Right lobe of liver (tissue), 6 donors: ENCODE data around the gene CIB4. TPM values are rescaled to one million over a fixed set of nuclear protein-coding genes. Genes with fewer than 3 reads are reported as not detected.

Source experiments
- ATAC-seq, 4 donors: fragments of 200-7000 bp; cut with Tn5 transposase; one replicate each; pipeline ENCODE4 v1.9.1; 2020; ENCODE audit warnings: mild to moderate bottlenecking in 4 of 4, moderate library complexity in 4 of 4
- DNase-seq, 3 donors: peaks; one replicate each; pipeline ENCODE4 v3.0.0-alpha.2; 2020
- H3K27ac ChIP-seq, 3 donors: fragments of 200-600 bp; one replicate each; pipeline ENCODE4 v1.8.0; 2022
- H3K27me3 ChIP-seq, 2 donors: fragments of 200-600 bp; one replicate each; pipeline ENCODE4 v1.8.0; 2022
- H3K36me3 ChIP-seq, 4 donors: fragments of 200-600 bp; sonication (generic) in 1 of 4; one replicate each; pipeline versions ENCODE4 v1.5.1 to v1.8.0; 2017 to 2022; ENCODE audit warnings: control low read depth in 1 of 4
- H3K4me1 ChIP-seq, 4 donors: fragments of 200-600 bp; sonication (generic) in 1 of 4; one replicate each; pipeline versions ENCODE4 v1.5.1 to v1.8.0; 2017 to 2022; ENCODE audit warnings: control low read depth in 1 of 4
- H3K4me3 ChIP-seq, 3 donors: fragments of 200-600 bp; one replicate each; pipeline ENCODE4 v1.8.0; 2022
- H3K9me3 ChIP-seq, 4 donors: fragments of 200-600 bp; sonication (generic) in 1 of 4; one replicate each; pipeline versions ENCODE4 v1.5.1 to v1.8.0; 2017 to 2022; ENCODE audit warnings: control low read depth in 1 of 4
- POLR2A ChIP-seq: fragments of 450-650 bp; IDR thresholded peaks from one replicate; pipeline ENCODE4 v1.6.1; 2017; ENCODE audit warnings: antibody characterized with exemption, mild to moderate bottlenecking
- WGBS: methylation state at CpG from one replicate; pipeline ENCODE4 v1.1.6; 2018; ENCODE audit warnings: low coverage, low lambda C conversion rate; ENCODE audit not compliant: insufficient coverage; ENCODE audit errors: missing lambda C conversion rate; 5-methylcytosine and 5-hydroxymethylcytosine counted together
- intact Hi-C, 2 donors: fragments of 100-400 bp; cut with DNase I; formaldehyde crosslinking; loops; one replicate each; pipeline versions ENCODE4 v1.11.2 to v1.14.1; 2022
- total RNA-seq, 6 experiments: library from RNA; depleted of rRNA in 2 of 6; stranded (reverse); fragments of >200 nt in 2 of 6; fragmentation: NEBNext Ultra II Directional in 3 of 6; extraction: Animal tissue kit (Norgen Biotek cat#: 25700) in 3 of 6; gene quantifications; one replicate each; pipeline versions ENCODE4 v1.1.0 to v1.2.4, GENCODE V29; 2016 to 2023
- TF ChIP-seq, protein P1 (sequence below), 4 donors: fragments of 200-600 bp in 3 of 4; fragments of 450-650 bp in 1 of 4; IDR thresholded peaks; one replicate each; pipeline versions ENCODE4 v1.5.1 to v1.8.0; 2016 to 2022; ENCODE audit warnings: antibody characterized with exemption in 4 of 4, mild to moderate bottlenecking in 2 of 4
- donor health status: DM: no; HTN: yes; CAD: no.
- donor health status: DM: no; HTN: no; CAD: no.
- donor health status: DM: no; HTN: no; CAD: no.
- donor health status: DM: no; HTN: yes; CAD: no.
- donor health status: DM: no; HTN: yes; CAD: no.

CIB4 gene
- total RNA-seq, 6 experiments from 2014 or later: not detected

DNA sequence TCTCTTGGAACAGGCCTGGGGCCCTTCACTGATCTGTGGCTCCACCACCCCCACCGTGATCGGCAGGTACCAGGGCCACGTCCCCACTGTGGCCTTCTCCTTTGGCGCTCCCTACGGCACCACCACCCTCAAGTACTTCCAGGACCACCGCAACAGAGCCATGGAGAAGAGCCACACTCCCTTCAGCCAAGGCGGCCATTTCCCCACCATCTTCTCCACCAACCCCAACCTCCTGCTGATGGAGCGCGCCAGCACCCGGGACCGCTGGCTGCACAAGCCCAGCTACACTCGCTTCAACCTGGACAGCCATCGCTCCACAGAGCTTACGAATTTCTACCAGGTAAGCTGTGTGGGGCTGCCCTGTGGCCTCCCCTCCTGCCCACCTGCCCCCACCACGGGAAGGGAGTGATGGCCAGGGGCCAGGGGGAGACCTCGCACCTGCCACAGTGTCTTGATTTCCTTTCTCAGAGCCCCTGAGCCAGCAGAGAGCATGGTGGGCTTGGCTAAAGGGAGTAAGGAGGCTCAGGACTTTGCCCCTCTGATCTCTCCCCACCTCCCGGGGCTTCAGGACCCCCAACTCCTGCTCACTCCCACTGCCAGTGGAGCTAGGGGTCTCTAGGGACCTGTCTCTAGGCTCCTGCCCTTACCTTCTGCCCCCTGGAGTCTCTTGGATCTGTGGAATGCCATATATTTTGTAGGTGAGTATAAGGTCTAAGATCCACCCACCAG, 65.2 kb downstream of the CIB4 start:
- intact Hi-C loops: no loop called here
- H3K4me3 ChIP-seq: no peak overlapping the region
- H3K36me3 ChIP-seq: no peaks in the 10 kb centered on the region
- H3K4me1 ChIP-seq: no peaks in the 10 kb centered on the region
- H3K9me3 ChIP-seq: no peaks in the 10 kb centered on the region
- H3K27me3 ChIP-seq: no peaks in the 10 kb centered on the region
- DNase-seq: peak in 1 of 3 donors; percentile 38
- TF ChIP-seq, protein P1, sequence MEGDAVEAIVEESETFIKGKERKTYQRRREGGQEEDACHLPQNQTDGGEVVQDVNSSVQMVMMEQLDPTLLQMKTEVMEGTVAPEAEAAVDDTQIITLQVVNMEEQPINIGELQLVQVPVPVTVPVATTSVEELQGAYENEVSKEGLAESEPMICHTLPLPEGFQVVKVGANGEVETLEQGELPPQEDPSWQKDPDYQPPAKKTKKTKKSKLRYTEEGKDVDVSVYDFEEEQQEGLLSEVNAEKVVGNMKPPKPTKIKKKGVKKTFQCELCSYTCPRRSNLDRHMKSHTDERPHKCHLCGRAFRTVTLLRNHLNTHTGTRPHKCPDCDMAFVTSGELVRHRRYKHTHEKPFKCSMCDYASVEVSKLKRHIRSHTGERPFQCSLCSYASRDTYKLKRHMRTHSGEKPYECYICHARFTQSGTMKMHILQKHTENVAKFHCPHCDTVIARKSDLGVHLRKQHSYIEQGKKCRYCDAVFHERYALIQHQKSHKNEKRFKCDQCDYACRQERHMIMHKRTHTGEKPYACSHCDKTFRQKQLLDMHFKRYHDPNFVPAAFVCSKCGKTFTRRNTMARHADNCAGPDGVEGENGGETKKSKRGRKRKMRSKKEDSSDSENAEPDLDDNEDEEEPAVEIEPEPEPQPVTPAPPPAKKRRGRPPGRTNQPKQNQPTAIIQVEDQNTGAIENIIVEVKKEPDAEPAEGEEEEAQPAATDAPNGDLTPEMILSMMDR (IDR thresholded peaks at IDR 0.05): no peak
- TF ChIP-seq POLR2A: no peak
- H3K27ac ChIP-seq: no peak overlapping the region
- no peak for ATAC-seq
- 64% methylated on average over 7 of the region's 17 CpGs for WGBS

DNA sequence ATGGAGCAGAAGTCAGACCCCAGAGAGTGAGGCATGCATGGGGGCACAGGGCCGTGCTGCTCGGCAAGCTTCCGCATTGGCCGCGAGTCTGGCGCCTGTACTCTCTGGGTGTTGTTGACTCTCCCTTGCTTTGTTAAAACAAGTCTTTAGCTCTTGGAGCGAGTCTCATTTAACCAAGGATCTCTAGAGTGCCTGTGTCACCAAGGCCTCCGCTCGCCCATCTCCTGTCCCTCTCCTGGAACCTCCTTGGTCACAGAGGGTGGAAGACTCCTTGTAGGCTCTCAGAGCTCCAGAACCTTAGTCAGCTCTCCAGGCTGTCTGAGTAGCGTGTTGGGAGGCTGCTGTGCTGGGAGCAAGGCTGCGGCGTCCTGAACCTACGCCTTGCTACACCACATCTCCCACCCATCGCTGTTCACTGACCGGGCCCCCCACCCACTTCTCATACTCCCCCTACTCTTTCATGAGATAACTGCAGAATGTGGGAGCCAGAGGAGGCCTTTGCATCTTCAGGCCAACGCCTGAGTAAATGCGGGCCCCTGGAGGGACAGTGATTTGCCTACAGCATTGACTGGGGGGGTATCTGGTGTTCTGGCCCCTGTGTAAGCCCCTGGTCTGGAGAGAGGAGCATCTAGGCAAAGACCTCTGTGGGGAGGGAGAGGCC, 66.1 kb downstream of the CIB4 start:
- WGBS: 80% methylated on average over 1 of the region's 17 CpGs
- Histone ChIP-seq H3K27me3 (no peaks in the 10 kb centered on the region), H3K4me3 (no peak overlapping the region), H3K9me3 (no peaks in the 10 kb centered on the region), H3K27ac (no peak overlapping the region), H3K36me3 (no peaks in the 10 kb centered on the region), H3K4me1 (no peaks in the 10 kb centered on the region)
- TF ChIP-seq POLR2A: no peak
- TF ChIP-seq, protein P1 (IDR thresholded peaks at IDR 0.05): no peak
- DNase-seq (peak in 1 of 3 donors; percentile 37), ATAC-seq (no peak)
- intact Hi-C loops: no loop called here

DNA sequence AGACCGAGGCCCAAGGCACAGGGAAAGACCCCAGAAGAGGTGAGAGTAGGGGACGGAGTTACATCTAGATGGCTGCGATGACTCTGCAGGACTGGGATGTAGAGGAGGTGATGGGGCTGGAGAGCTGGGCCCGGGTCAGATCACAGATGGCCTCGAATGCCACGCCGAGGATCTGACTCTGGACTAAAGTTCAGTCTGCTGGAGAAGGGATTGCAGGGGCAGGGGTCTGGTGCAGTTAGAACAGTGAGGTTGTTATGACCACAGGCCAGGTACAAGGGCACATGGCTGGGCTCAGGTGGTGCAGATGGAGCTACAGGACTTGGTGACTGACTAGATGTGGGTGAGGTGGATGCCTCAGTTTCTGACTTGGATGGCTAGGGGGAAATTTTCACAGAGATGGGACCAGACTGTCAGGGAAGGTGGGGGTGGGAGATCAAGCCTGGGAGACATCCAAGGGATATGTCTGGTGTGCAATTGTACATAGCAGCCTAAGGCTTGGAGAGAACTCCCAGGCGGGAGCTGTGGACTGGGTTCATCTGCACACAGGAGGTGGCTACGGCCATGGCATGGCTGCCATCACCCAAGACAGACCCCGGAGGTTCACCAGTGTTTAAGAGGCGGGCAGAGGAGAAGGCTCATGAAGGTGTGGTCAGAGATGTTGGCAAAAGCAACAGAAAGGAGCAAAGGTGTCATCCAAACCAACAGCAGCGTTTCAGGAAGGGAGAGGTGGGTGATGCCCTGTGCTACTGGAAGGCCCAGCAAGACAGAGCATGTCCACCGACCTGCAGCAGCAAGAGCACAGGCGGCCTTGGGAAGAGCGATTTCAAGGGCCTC, 66.9 kb downstream of the CIB4 start:
- Histone ChIP-seq H3K4me1 (no peaks in the 10 kb centered on the region), H3K9me3 (no peaks in the 10 kb centered on the region), H3K27me3 (no peaks in the 10 kb centered on the region), H3K4me3 (no peak overlapping the region), H3K27ac (no peak overlapping the region), H3K36me3 (no peaks in the 10 kb centered on the region)
- DNase-seq (no peak), ATAC-seq (no peak)
- TF ChIP-seq, protein P1 (IDR thresholded peaks at IDR 0.05): no peak
- TF ChIP-seq POLR2A: no peak
- intact Hi-C loops: no loop called here
- WGBS: 78% methylated on average over 9 of the region's 15 CpGs

DNA sequence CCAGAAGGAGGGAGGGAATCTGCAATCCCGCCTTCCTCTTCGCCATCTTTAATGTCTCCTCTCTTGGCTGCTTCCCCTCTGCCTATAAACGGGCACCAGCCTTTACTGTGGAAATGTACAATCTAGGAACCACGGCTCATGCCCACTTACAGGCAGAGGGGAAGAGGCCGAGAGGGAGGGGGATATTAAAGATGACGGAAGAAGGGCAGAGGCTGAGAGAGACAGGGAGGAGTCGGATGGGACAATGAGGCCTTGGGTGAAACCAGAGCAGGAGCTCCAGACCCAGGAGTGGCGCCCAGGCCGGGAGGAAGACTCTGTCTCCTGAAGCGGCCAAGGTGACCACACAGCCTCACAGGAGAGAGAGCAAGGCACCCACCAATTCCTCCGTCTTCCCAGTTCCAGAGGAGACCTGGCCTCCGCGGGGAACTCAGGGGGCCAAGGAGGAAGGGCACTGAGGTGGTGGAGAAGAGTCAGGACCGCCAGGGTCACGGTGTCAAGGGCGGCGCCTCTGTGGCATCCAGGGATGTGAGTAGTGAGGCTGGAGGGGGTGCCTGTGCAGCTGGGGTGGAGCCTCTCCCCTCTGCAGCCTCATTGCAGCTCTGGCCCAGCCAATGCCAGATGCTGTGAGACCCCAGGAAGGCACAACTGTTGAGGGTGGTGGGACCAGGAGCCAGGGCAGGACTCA, 67.8 kb downstream of the CIB4 start:
- Histone ChIP-seq H3K27me3 (no peaks in the 10 kb centered on the region), H3K4me1 (no peaks in the 10 kb centered on the region), H3K9me3 (no peaks in the 10 kb centered on the region), H3K27ac (no peak overlapping the region), H3K4me3 (no peak overlapping the region), H3K36me3 (no peaks in the 10 kb centered on the region)
- WGBS: 62% methylated on average over 6 of the region's 17 CpGs
- DNase-seq (peak in 1 of 3 donors; percentile 33), ATAC-seq (no peak)
- intact Hi-C loops: no loop called here
- TF ChIP-seq POLR2A: no peak
- TF ChIP-seq, protein P1 (IDR thresholded peaks at IDR 0.05): no peak
